A549 treated with RU486 at 1 μM for 4 hours (cell line): ENCODE data around the gene TLN1. TPM values are rescaled to one million over a fixed set of nuclear protein-coding genes. Genes with fewer than 3 reads are reported as not detected.

Source experiments
- total RNA-seq: library from RNA; stranded (reverse); fragments of 200-300 nt; extraction: Qiagen RNA extraction; gene quantifications from 5 replicates; pipeline ENCODE4 v1.2.3, GENCODE V29; 2022; ENCODE audit warnings: low read depth

Gene TLN1
- 113 to 128 TPM (median 115 TPM) in 5 replicates for total RNA-seq

GRCh38 chr9:35732185-35732799 lies at the start of gene TLN1, which contains the start of gene CREB3:
Gene TLN1, minus strand, starts transcription at chr9:35732195. Its CDS starts 6,501 bp downstream, at chr9:35725694.
Gene CREB3, plus strand, starts transcription at chr9:35732666. Its CDS starts 107 bp downstream, at chr9:35732773.

GRCh38 chr9:35754264-35754663 lies 22.3 kb upstream of the TLN1 start, which contains the start of gene MSMP:
Gene MSMP, minus strand, starts transcription at chr9:35754276. Its CDS starts 147 bp downstream, at chr9:35754129.

GRCh38 chr9:35748858-35749514 lies 17.0 kb upstream of the TLN1 start, which contains the start of the genes GBA2 and RGP1:
Gene GBA2, minus strand, starts transcription at chr9:35749228. Its CDS starts 524 bp downstream, at chr9:35748704.
Gene RGP1, plus strand, starts transcription at chr9:35749287. Its CDS starts 469 bp downstream, at chr9:35749756.

GRCh38 chr9:35689542-35690293 lies 42.3 kb downstream of the TLN1 start, which contains the start of gene TPM2:
Gene TPM2, minus strand, starts transcription at chr9:35689925. Its CDS starts 108 bp downstream, at chr9:35689817.

GRCh38 chr9:35673132-35674024 lies 58.6 kb downstream of the TLN1 start, which contains the start of gene CA9:
Gene CA9, plus strand, starts transcription at chr9:35673928. Its CDS starts 32 bp downstream, at chr9:35673960.

GRCh38 chr9:35664531-35665470 lies 67.2 kb downstream of the TLN1 start, which contains the start of gene ARHGEF39:
Gene ARHGEF39, minus strand, starts transcription at chr9:35665195. Its CDS starts 26 bp downstream, at chr9:35665169.

GRCh38 chr9:35658137-35658967 lies 73.6 kb downstream of the TLN1 start, which contains the start of gene CCDC107:
Gene CCDC107, plus strand, starts transcription at chr9:35658292. Its CDS starts 88 bp downstream, at chr9:35658380.

GRCh38 chr9:35657546-35658136 lies 74.4 kb downstream of the TLN1 start, which contains the start of gene RMRP:
Gene RMRP, minus strand, starts transcription at chr9:35658019.

GRCh38 chr9:35650341-35651158 lies 81.4 kb downstream of the TLN1 start, which contains the start of gene SIT1:
Gene SIT1, minus strand, starts transcription at chr9:35650931. Its CDS starts 78 bp downstream, at chr9:35650853.

Other genes starting within 250 kb of the TLN1 start
- 19.3 to 28.0 TPM (median 24.6 TPM) in 5 replicates for gene RUSC2, start 242.1 kb downstream of the TLN1 start, total RNA-seq
- gene TESK1, start 126.9 kb downstream of the TLN1 start, total RNA-seq: 18.3 to 28.1 TPM (median 22.9 TPM) in 5 replicates
- gene CD72, start 113.8 kb downstream of the TLN1 start, total RNA-seq: 0.25 to 0.30 TPM (median 0.30 TPM) in 3 of 5 replicates, not detected in the others
- gene SIT1, start 81.3 kb downstream of the TLN1 start, total RNA-seq: not detected in 5 replicates
- gene RMRP, start 74.2 kb downstream of the TLN1 start, total RNA-seq: 8.3 to 13.4 TPM (median 12.5 TPM) in 3 of 5 replicates, not detected in the others
- gene CCDC107, start 73.9 kb downstream of the TLN1 start, total RNA-seq: 20.4 to 28.0 TPM (median 23.9 TPM) in 5 replicates
- 12.8 to 19.8 TPM (median 17.1 TPM) in 5 replicates for gene ARHGEF39, start 67.0 kb downstream of the TLN1 start, total RNA-seq
- 4.1 to 7.3 TPM (median 4.6 TPM) in 5 replicates for gene CA9, start 58.3 kb downstream of the TLN1 start, total RNA-seq
- 613 to 691 TPM (median 662 TPM) in 5 replicates for gene TPM2, start 42.3 kb downstream of the TLN1 start, total RNA-seq
- gene CREB3, start 471 bp upstream of the TLN1 start, total RNA-seq: 55.7 to 63.8 TPM (median 58.4 TPM) in 5 replicates
- 23.1 to 31.3 TPM (median 30.0 TPM) in 5 replicates for gene GBA2, start 17.0 kb upstream of the TLN1 start, total RNA-seq
- gene RGP1, start 17.1 kb upstream of the TLN1 start, total RNA-seq: 11.2 to 15.6 TPM (median 14.7 TPM) in 5 replicates
- gene MSMP, start 22.1 kb upstream of the TLN1 start, total RNA-seq: 0.29 to 0.82 TPM (median 0.31 TPM) in 3 of 5 replicates, not detected in the others
- gene NPR2, start 59.4 kb upstream of the TLN1 start, total RNA-seq: 4.4 to 6.3 TPM (median 5.8 TPM) in 5 replicates
- gene SPAG8, start 80.1 kb upstream of the TLN1 start, total RNA-seq: 0.26 to 0.47 TPM (median 0.41 TPM) in 5 replicates
- gene HINT2, start 82.8 kb upstream of the TLN1 start, total RNA-seq: 70.2 to 119 TPM (median 98.2 TPM) in 5 replicates
- gene FAM221B, start 96.5 kb upstream of the TLN1 start, total RNA-seq: not detected in 5 replicates
- gene TMEM8B, start 97.0 kb upstream of the TLN1 start, total RNA-seq: 2.1 to 4.7 TPM (median 3.0 TPM) in 5 replicates
- gene OR13J1, start 138.2 kb upstream of the TLN1 start, total RNA-seq: not detected in 5 replicates
- 0.28 to 0.48 TPM (median 0.30 TPM) in 3 of 5 replicates, not detected in the others for gene HRCT1, start 174.0 kb upstream of the TLN1 start, total RNA-seq
- gene SPAAR, start 177.3 kb upstream of the TLN1 start, total RNA-seq: not detected in 5 replicates
- not detected in 5 replicates for gene OR2S2, start 226.0 kb upstream of the TLN1 start, total RNA-seq